Measurements from ENCODE around the gene UTY. TPM values are rescaled to one million over a fixed set of nuclear protein-coding genes. Genes with fewer than 3 reads are reported as not detected.

Gene UTY
- 10 to 100 TPM in 2 of 3 donors, under 1 TPM in 1; 0.03 to 15.7 (median 14.0) TPM for total RNA-seq

DNA sequence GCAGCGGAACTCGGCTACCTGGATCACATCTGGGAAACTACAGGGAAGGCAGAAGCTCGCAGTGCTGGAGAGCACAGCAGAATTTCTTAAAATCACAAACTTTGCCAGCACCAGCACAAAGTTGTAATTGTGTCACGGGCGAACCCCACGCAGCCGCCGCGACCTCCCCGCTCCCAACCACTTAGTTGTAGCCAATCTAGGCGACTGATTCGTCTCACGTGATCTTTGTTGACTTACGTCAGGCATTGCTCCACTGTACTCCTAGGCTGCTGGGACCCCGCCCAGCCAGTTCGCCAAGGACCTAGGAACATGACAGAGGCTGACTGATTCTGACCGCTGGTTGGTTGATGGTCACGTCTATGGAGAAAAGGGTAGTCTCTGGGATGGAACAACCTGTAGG is at the start of gene UTY:
TSS of gene UTY (minus strand) at position 206 of the 400 bp plus-strand sequence. CDS start 368 bp downstream, outside the sequence.
- Mint-ChIP-seq H3K9me3 (no peaks in the 10 kb centered on the region), H3K36me3 (ENCODE audit: insufficient read depth) (peaks cover 7% of the 10 kb centered on the region), H3K4me3 (peak within 1 kb of the TSS; percentile 97), H3K4me1 (ENCODE audit: low read depth) (peaks cover 21% of the 10 kb centered on the region), H3K27me3 (ENCODE audit: low read depth) (no peaks in the 10 kb centered on the region)
- ATAC-seq (peak in 1 of 2 donors; percentile 92), DNase-seq (no peak)

DNA sequence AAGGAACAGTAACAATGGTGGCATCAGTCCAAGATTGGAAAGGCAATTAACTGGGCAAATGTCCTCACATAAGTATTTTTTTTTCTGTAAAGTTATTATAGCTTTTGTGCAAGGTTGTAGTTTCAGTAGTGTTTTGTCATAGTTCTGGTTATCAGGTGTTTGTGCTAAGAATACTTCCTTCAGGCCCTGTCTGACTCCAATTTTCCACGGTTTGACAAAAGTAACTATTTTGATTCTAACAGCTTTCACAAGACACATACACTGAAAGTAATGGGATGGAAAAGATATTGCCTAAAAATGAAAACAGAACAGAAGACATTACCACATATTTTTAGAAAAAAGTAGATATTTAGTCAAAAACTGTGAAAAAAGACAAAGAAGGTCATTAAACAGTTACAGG is 40.6 kb upstream of the UTY start:
- Mint-ChIP-seq H3K9me3 (no peaks in the 10 kb centered on the region), H3K4me1 (ENCODE audit: low read depth) (no peaks in the 10 kb centered on the region), H3K4me3 (no peak overlapping the region), H3K27me3 (ENCODE audit: low read depth) (peaks cover 4% of the 10 kb centered on the region), H3K36me3 (ENCODE audit: insufficient read depth) (no peaks in the 10 kb centered on the region)
- DNase-seq (no peak), ATAC-seq (no peak)

- H3K36me3 Mint-ChIP-seq (ENCODE audit: insufficient read depth), result no peaks in the 10 kb centered on the region
- no peak for DNase-seq
These were observed 21.4 kb upstream of the UTY start for GRCh38 chrY:13501215-13501614.

DNA sequence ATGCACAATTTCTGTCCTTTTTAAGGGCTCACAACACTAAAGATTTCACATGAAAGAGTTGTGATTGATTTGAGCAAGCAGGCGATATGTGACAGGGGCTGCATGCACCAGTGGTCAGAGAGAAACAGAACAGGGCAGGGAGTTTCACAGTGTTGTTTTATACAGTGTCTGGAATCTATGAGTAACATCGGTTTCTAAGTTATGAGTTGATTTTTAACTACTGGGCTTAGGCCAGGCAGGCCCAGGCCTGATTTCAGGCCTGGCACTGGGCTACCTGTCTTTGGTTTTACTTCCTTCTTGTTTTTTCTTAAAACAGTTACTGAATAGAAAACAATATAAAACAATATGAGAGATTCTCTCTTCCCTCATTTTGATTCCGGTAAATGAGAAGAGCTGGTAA is 13.9 kb upstream of the UTY start:
- ATAC-seq, result no peak
- Mint-ChIP-seq H3K4me1 (ENCODE audit: low read depth) (peaks cover 7% of the 10 kb centered on the region), H3K9me3 (no peaks in the 10 kb centered on the region), H3K36me3 (ENCODE audit: insufficient read depth) (no peaks in the 10 kb centered on the region), H3K4me3 (no peak overlapping the region), H3K27me3 (ENCODE audit: low read depth) (no peaks in the 10 kb centered on the region)
- DNase-seq, result no peak

More at GRCh38 chrY:13501215-13501614, 21.4 kb upstream of the UTY start:
- no peaks in the 10 kb centered on the region for H3K27me3 Mint-ChIP-seq (ENCODE audit: low read depth)
- no peak overlapping the region for H3K4me3 Mint-ChIP-seq
- no peaks in the 10 kb centered on the region for H3K4me1 Mint-ChIP-seq (ENCODE audit: low read depth)
- no peaks in the 10 kb centered on the region for H3K9me3 Mint-ChIP-seq
- ATAC-seq, result no peak

- Mint-ChIP-seq H3K36me3 (ENCODE audit: insufficient read depth) (no peaks in the 10 kb centered on the region), H3K9me3 (no peaks in the 10 kb centered on the region), H3K4me1 (ENCODE audit: low read depth) (peaks cover 11% of the 10 kb centered on the region), H3K4me3 (no peak overlapping the region), H3K27me3 (ENCODE audit: low read depth) (no peaks in the 10 kb centered on the region)
- no peak for ATAC-seq
- no peak for DNase-seq
These were observed 12.6 kb upstream of the UTY start for GRCh38 chrY:13492408-13492807.

DNA sequence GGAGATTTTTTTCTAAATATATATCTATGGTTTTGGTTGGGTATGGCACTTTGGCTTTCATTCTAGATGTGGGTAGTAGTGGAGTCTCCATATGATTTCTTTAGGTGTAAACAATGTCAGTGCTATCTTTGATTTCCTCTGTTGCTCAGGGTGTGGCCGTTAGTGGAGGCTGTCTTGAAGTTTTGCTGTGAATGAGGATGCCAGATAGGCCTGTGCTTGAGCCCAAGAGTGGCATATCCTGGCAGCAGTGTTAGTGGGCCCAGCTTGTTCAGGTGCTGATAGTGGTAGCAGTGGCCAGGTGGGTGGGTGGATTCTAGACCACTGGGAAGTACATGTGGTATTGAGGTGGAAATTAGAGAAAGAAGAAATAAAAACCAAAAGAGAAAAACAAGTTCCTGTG is 8.9 kb upstream of the UTY start:
- Mint-ChIP-seq H3K4me1 (ENCODE audit: low read depth) (peaks cover 10% of the 10 kb centered on the region), H3K36me3 (ENCODE audit: insufficient read depth) (no peaks in the 10 kb centered on the region), H3K4me3 (no peak overlapping the region), H3K27me3 (ENCODE audit: low read depth) (no peaks in the 10 kb centered on the region), H3K9me3 (no peaks in the 10 kb centered on the region)
- DNase-seq (no peak), ATAC-seq (no peak)

DNA sequence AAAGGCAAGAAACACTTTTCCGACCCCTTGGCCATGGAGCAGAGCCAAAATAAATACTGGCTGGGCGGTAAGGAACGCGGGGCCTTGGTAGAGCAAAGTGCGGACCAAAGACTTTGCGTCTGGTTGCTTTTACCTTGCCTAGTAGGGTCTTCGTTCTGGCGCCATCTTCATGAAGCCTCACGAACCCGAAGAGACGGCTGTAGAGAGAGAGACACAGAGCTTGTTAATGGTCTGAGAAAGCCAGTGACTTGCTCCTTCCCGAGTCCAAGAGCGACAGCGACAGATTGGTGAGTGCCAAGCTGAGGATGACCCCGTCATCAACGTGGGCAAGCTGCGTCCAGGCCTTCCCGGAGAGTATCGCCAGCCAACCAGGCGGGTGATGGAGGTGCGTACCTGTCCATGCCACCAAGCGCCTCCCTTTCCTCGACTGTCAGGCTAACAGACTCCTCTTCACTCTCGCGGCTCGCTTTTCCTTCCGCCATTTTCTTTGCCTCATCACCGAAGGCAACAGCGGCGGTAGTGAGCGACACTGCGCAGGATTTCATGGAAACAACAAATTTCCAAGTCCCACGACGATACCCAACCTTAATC is 617 bp downstream of the UTY start:
- Mint-ChIP-seq H3K36me3 (ENCODE audit: insufficient read depth) (peaks cover 7% of the 10 kb centered on the region), H3K4me3 (peak overlapping the region; percentile 97), H3K27me3 (ENCODE audit: low read depth) (no peaks in the 10 kb centered on the region), H3K9me3 (no peaks in the 10 kb centered on the region), H3K4me1 (ENCODE audit: low read depth) (peaks cover 27% of the 10 kb centered on the region)
- ATAC-seq (peak in 1 of 2 donors; percentile 58), DNase-seq (no peak)

DNA sequence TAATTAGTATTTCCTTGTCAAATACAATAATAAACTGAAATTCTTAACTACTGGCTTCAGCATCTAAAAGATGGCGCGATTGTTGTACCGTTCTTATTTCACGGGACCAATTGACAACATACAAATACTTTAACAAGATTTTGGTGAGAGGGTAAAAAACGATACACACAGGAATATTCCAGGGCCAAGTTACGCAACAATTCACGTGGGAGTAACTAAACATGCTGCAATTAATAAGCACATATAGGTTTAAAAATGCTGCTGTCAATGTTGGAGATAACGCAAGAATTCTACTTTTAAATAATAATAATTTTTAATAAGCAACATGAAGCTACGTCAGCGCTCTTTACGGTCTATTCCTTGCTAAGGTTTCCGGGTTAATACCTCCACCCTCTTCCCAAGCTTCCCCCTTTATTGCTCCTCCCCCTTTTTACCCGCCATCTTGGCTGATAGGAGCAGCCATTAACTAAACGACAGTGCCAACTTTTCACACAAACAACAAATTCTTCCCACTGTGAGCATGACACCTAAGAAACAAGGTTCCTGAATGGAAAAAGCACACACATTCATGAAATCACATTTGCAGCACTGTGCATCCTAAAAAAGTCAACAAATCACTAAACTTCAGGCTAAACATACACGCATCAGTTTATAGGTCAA is 1.6 kb downstream of the UTY start:
- ATAC-seq (no peak), DNase-seq (no peak)
- Mint-ChIP-seq H3K27me3 (ENCODE audit: low read depth) (no peaks in the 10 kb centered on the region), H3K4me3 (peak overlapping the region; percentile 97), H3K4me1 (ENCODE audit: low read depth) (peaks cover 32% of the 10 kb centered on the region), H3K9me3 (no peaks in the 10 kb centered on the region), H3K36me3 (ENCODE audit: insufficient read depth) (peaks cover 7% of the 10 kb centered on the region)

- Mint-ChIP-seq H3K9me3 (no peaks in the 10 kb centered on the region), H3K4me3 (peak overlapping the region; percentile 62), H3K36me3 (ENCODE audit: insufficient read depth) (peaks cover 11% of the 10 kb centered on the region), H3K27me3 (ENCODE audit: low read depth) (no peaks in the 10 kb centered on the region), H3K4me1 (ENCODE audit: low read depth) (peaks cover 50% of the 10 kb centered on the region)
- DNase-seq, result no peak
- ATAC-seq, result peak in 1 of 2 donors; percentile 63
These were observed 4.8 kb downstream of the UTY start for GRCh38 chrY:13474997-13475396.

DNA sequence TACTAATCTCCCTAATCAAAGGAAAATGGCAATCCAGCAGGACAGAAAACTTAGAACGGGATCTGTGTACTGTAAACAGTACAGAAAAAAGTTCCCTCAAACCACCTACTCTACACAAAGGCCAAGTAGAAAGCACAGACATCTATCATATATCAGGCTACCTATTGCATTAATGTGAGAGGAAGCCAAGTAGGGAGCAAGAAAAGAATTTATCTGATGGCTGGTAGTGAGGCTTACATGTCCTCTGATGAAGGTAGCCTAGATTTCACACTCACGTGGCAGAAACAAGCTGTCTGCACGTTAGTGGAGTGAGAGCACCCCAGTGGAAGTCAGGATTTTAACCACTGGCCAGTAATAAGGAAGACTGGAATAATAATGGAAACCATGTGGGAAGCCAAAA is 28.3 kb downstream of the UTY start:
- Mint-ChIP-seq H3K4me1 (ENCODE audit: low read depth) (peaks cover 56% of the 10 kb centered on the region), H3K27me3 (ENCODE audit: low read depth) (no peaks in the 10 kb centered on the region), H3K36me3 (ENCODE audit: insufficient read depth) (peaks cover 11% of the 10 kb centered on the region), H3K9me3 (no peaks in the 10 kb centered on the region), H3K4me3 (no peak overlapping the region)
- ATAC-seq, result no peak
- DNase-seq, result no peak

DNA sequence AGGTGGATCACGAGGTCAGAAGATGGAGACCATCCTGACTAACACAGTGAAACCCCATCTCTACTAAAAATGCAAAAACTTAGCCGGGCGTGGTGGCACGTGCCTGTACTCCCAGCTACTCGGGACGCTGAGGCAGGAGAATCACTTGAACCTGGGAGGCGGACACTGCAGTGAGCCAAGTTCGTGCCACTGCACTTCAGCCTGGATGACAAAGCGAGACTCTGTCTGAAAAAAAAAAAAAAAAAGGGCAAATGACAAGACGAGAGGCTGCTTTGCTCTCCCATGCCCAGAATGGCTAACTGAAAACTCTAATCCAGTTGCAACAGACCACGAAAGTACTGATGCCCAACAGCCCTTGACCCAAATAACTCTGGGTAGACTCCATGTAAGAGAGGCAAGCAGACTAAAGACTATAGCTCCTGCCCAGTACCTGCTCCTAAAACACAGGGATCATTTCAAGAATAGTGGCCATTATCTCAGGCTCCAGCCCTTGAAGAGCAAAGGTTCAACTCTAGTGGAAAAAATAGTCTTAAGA is 29.2 kb downstream of the UTY start:
- no peak for DNase-seq
- H3K27me3 Mint-ChIP-seq (ENCODE audit: low read depth), result no peaks in the 10 kb centered on the region
- H3K36me3 Mint-ChIP-seq (ENCODE audit: insufficient read depth), result peaks cover 10% of the 10 kb centered on the region
- ATAC-seq, result no peak
- H3K4me3 Mint-ChIP-seq, result no peak overlapping the region
- no peaks in the 10 kb centered on the region for H3K9me3 Mint-ChIP-seq
- peaks cover 60% of the 10 kb centered on the region for H3K4me1 Mint-ChIP-seq (ENCODE audit: low read depth)

DNA sequence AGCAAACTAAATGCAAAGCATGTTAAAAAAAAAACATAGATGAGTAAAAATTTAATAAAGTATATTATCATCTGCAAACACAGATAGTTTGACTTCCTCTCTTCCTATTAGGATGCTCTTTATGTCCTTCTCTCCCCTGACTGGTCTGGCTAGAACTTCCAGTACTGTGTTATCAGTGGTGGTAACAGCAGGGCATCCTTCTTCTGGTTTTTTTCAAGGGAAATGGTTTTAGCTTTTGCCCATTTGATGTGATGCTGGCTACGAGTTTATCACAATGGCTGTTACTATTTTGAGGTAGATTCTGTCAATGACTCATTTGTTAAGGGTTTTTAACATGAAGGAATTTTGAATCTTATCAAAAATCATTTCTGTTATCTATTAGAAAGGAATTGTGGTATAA is 34.3 kb downstream of the UTY start:
- ATAC-seq, result no peak
- Mint-ChIP-seq H3K4me1 (ENCODE audit: low read depth) (peaks cover 48% of the 10 kb centered on the region), H3K36me3 (ENCODE audit: insufficient read depth) (peaks cover 14% of the 10 kb centered on the region)

DNA sequence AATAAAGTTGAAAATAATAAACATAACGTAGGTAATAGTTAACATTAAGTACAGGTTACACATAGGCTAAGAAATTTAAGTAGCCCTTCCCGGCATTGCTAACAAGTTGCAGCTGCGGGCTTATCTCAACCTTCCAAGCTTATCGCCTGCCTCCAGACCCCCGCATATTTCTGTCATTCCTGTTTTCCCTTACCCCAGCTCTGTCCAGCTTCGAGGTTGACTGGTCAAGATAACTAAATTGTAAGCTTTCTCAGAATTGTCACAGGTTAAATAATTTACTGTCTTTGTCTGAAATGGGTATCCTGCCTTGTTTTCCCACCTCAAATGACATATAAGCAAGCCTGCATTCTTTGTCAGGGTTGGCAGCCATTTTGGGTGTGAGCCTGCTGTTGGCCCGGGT is 36.7 kb downstream of the UTY start:
- no peaks in the 10 kb centered on the region for H3K27me3 Mint-ChIP-seq (ENCODE audit: low read depth)
- ATAC-seq, result no peak
- H3K4me3 Mint-ChIP-seq, result no peak overlapping the region
- H3K36me3 Mint-ChIP-seq (ENCODE audit: insufficient read depth), result peaks cover 12% of the 10 kb centered on the region
- peaks cover 46% of the 10 kb centered on the region for H3K4me1 Mint-ChIP-seq (ENCODE audit: low read depth)
- no peak for DNase-seq
- no peaks in the 10 kb centered on the region for H3K9me3 Mint-ChIP-seq

More for the DNA sequence above, 34.3 kb downstream of the UTY start:
- DNase-seq, result no peak
- Mint-ChIP-seq H3K9me3 (no peaks in the 10 kb centered on the region), H3K4me3 (no peak overlapping the region), H3K27me3 (ENCODE audit: low read depth) (no peaks in the 10 kb centered on the region)

- Mint-ChIP-seq H3K4me3 (no peak overlapping the region), H3K9me3 (no peaks in the 10 kb centered on the region), H3K4me1 (ENCODE audit: low read depth) (peaks cover 46% of the 10 kb centered on the region), H3K36me3 (ENCODE audit: insufficient read depth) (peaks cover 16% of the 10 kb centered on the region), H3K27me3 (ENCODE audit: low read depth) (no peaks in the 10 kb centered on the region)
- DNase-seq (no peak), ATAC-seq (no peak)
These were observed 39.0 kb downstream of the UTY start for GRCh38 chrY:13440811-13441210.
